NCI-H524 (cell line): ENCODE results near the gene RBM28.
A peak's percentile ranks its signal among the peaks of the same experiment; 100 is the strongest.

ENCODE experiments used
- DNase-seq, 2 experiments: peaks; one replicate each; lab custom pipeline; 2025; lab: John Stamatoyannopoulos, UW

RBM28 gene

DNA sequence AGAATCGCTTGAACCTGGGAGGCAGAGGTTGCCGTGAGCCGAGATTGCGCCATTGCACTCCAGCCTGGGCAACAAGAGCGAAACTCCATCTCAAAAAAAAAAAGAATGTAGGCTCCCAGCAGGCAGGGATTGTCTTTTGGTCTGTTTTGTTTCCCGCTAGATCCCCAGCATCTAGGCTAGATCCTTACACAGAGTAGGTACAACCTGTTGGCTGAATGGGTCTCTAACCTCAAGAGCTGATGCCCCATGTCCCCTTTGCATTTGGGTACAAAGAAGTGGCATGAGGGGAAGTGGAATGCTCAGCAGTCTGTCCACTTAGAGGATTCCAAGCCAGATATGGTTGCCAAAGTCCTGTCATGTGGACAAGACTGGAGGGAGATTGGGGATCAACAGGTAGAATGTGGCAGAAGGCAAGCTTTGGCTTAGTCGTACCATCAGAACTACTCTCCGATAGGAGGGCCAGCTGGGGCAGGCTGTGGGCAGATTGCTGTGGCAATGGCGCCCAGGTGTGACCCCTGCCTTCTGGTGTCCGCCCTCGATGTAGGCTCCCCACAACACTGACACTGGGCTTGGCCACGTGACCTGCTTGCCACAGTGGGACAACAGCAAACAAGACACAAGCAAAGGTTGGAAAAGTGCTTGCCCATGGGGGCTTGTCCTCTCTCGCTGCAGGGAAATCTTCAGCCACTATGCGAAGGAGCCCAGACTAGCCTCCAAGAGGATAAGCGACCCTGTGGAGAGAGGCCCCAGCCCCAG is 81.3 kb downstream of the RBM28 start:
- no peak for DNase-seq

- no peak for DNase-seq
These were observed 83.5 kb downstream of the RBM28 start for GRCh38 chr7:128260069-128260795.

GRCh38 chr7:128259131-128260061 is 84.3 kb downstream of the RBM28 start:
- peak; percentile 22 to 74 for DNase-seq

GRCh38 chr7:128257458-128257857 is 86.2 kb downstream of the RBM28 start:
- DNase-seq: no peak

DNA sequence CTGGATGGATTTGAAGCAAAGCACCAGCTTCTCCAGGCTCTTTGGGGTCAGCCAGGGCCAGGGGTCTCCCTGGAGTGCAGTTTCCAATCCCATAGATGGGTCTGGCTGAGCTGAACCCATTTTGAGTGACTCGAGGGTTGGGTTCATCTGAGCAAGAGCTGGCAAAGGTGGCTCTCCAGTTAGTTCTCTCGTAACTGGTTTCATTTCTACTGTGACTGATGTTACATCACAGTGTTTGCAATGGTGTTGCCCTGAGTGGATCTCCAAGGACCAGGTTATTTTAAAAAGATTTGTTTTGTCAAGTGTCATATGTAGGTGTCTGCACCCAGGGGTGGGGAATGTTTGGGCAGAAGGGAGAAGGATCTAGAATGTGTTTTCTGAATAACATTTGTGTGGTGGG is 88.4 kb downstream of the RBM28 start:
- DNase-seq: no peak

- DNase-seq: no peak
These were observed 89.2 kb downstream of the RBM28 start for GRCh38 chr7:128254470-128254869.

DNA sequence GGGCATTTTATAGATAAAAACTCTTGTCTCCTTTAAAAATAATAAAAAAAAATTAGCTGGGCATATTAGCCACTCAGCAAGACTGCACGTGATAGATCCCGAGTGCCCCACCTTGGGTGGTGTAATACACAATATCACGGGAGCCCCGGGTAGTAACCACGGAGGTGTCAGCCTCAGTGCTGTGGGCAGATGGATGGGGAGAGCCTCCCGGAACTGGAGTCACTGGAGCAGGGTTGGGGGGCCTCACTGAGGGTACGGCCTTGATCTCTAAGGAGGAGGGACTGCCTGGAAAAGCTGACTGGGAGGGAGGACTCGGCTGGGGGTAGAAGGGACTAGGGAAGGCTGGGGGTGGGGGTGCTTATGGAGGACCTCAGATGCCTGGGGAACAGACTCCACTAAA is 90.0 kb downstream of the RBM28 start:
- no peak for DNase-seq

GRCh38 chr7:128251337-128251736 is 92.4 kb downstream of the RBM28 start:
- no peak for DNase-seq
